PC-9 (cell line): ENCODE data around the gene ARL10. TPM values are rescaled to one million over a fixed set of nuclear protein-coding genes. Genes with fewer than 3 reads are reported as not detected.

Experiments used
- BruUV-seq: library from RNA; stranded (reverse); fragments of 400-500 nt; replicated peaks from 2 replicates; lab custom pipeline; 2021; lab: Mats Ljungman, UMichigan
- CTCF ChIA-PET: fragments of 300-600 bp; sonication (Branson Sonifier 250); formaldehyde crosslinking; loops from one replicate; lab custom pipeline; 2022; ENCODE audit warnings: antibody characterized with exemption; lab: Charles Lee
- POLR2A ChIA-PET: fragments of 300-600 bp; sonication (Branson Sonifier 250); formaldehyde crosslinking; loops from one replicate; lab custom pipeline; 2022; ENCODE audit warnings: antibody characterized with exemption; ENCODE audit not compliant: unreplicated experiment; lab: Charles Lee
- DNase-seq, 2 experiments: peaks; one replicate each; pipeline versions ENCODE4 v3.0.0 to v3.0.0-alpha.2; 2015 to 2022; ENCODE audit warnings: mixed read lengths in 1 of 2
- H2AFZ ChIP-seq: fragments of 200-600 bp; sonication (generic); 2 replicates; pipeline ENCODE4 v1.8.1; 2017; ENCODE audit warnings: antibody characterized with exemption
- H3F3A ChIP-seq: fragments of 200-600 bp; sonication (generic); 2 replicates; pipeline ENCODE4 v1.8.1; 2017; ENCODE audit warnings: antibody characterized with exemption, mild to moderate bottlenecking, low read depth; ENCODE audit not compliant: insufficient read depth
- H3K27ac ChIP-seq: fragments of 200-600 bp; sonication (generic); 2 replicates; pipeline ENCODE4 v1.6.1; 2016; ENCODE audit warnings: mixed run types
- H3K27me3 ChIP-seq: fragments of 200-600 bp; sonication (generic); 2 replicates; pipeline ENCODE4 v1.6.1; 2016; ENCODE audit warnings: low read depth, mixed run types; ENCODE audit not compliant: insufficient read depth
- H3K36me3 ChIP-seq: fragments of 200-600 bp; sonication (generic); 2 replicates; pipeline ENCODE4 v1.6.1; 2016; ENCODE audit warnings: low read depth, mixed run types
- H3K4me1 ChIP-seq: fragments of 200-600 bp; sonication (generic); replicated peaks from 2 replicates; pipeline ENCODE4 v1.6.1; 2016; ENCODE audit warnings: mixed run types; ENCODE audit not compliant: insufficient read depth
- H3K4me2 ChIP-seq: fragments of 200-600 bp; sonication (generic); 2 replicates; pipeline ENCODE4 v1.6.1; 2017; ENCODE audit warnings: mixed run types
- H3K4me3 ChIP-seq: fragments of 200-600 bp; sonication (generic); 2 replicates; pipeline ENCODE4 v1.6.1; 2016; ENCODE audit warnings: mixed run types
- H3K79me2 ChIP-seq: fragments of 200-600 bp; sonication (generic); 2 replicates; pipeline ENCODE4 v1.6.1; 2017; ENCODE audit warnings: low read depth, mixed run types
- H3K9me2 ChIP-seq: fragments of 200-600 bp; sonication (generic); 2 replicates; pipeline ENCODE4 v1.8.1; 2017; ENCODE audit warnings: mild to moderate bottlenecking; ENCODE audit not compliant: insufficient read depth
- H3K9me3 ChIP-seq: fragments of 200-600 bp; sonication (generic); 2 replicates; pipeline ENCODE4 v1.8.1; 2016; ENCODE audit warnings: low read depth; ENCODE audit not compliant: insufficient read depth
- H4K20me1 ChIP-seq: fragments of 200-600 bp; sonication (generic); 2 replicates; pipeline ENCODE4 v1.8.1; 2017; ENCODE audit not compliant: insufficient read depth
- CTCF ChIP-seq: fragments of 200-600 bp; sonication (generic); conservative IDR thresholded peaks from 2 replicates; pipeline ENCODE4 v1.6.1; 2017; ENCODE audit warnings: mixed run types, antibody characterized with exemption, mild to moderate bottlenecking, moderate library complexity
- EZH2 ChIP-seq: fragments of 200-600 bp; sonication (generic); IDR thresholded peaks from 2 replicates; pipeline ENCODE4 v1.8.0; 2017; ENCODE audit warnings: antibody characterized with exemption, low read depth
- intact Hi-C: fragments of 100-400 bp; cut with micrococcal nuclease; formaldehyde crosslinking; loops from one replicate; pipeline ENCODE4 v1.10.0; 2022; ENCODE audit not compliant: unreplicated experiment
- total RNA-seq: library from RNA; stranded (reverse); gene quantifications from 2 replicates; pipeline ENCODE4 v1.2.3, GENCODE V29; 2021

Gene ARL10
- total RNA-seq, 1 experiment from 2014 or later = 0.85 TPM

DNA sequence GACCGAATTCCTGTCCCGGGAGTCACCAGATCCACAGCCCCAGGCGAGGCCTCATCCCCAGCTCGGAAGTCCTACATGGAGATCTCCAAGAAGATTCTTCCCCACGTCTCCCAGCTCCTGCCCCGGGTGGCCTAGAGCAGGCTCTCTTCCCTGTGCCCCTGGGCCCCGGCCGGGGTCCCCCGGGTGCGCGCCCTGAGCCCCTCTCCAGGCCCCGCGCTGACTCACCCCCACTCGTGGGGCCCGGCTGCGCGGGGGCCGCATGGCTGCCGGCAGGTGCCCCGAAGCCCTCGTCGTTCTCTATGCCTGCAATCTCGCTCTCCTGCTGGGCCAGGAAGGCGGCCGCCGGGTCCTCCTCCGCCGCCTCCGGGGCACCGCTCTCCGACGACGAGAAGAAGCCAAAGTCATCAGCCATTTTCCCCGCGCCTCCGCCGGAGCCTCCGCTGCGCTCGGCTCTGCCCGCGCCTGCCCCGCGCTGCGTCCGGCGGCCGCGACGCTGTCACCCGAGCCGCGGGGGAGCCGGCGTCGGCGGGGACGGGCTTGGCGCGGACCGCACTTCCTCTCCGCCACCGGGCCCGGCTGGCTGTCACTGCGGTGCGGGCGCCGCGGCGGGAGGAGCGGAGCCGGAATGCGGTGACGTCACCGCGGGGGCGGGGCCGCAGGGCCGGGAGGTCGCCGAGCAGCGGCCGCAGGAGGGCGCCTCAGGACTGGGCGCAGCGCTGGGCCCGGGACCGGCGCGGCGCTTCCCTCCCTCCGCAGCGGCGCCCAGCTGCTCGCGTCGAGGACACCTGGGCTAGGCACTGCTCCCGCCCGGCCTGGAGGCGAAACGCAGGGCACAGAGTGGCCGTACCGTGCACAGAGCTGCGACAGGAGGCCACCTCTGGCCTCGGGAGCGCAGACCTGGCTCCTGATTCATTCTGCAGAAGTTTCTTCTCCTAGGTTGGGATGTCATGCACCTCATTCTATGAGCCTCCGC, 51.0 kb downstream of the ARL10 start, which contains the start of gene CLTB:
TSS of gene CLTB (minus strand) at position 588 of the 973 bp plus-strand sequence. CDS start at position 412, 176 bp downstream.
- Histone ChIP-seq H4K20me1 (peaks cover 26% of the 10 kb centered on the region), H3K27ac (peak within 1 kb of the TSS; percentile 94), H3K36me3 (no peaks in the 10 kb centered on the region), H3K4me1 (peaks cover 81% of the 10 kb centered on the region), H3K9me3 (peaks cover 14% of the 10 kb centered on the region; the same call in 1 of the 2 replicates), H3F3A (peaks cover 68% of the 10 kb centered on the region), H3K79me2 (peaks cover 41% of the 10 kb centered on the region), H3K4me3 (peak within 1 kb of the TSS; percentile 98), H3K4me2 (peak within 1 kb of the TSS; percentile 93), H3K9me2 (no peaks in the 10 kb centered on the region), H2AFZ (peak within 1 kb of the TSS; percentile 72), H3K27me3 (no peaks in the 10 kb centered on the region)
- peak; percentile 29; the same call in 1 of the 2 replicates for TF ChIP-seq CTCF
- TF ChIP-seq EZH2 = no peak
- BruUV-seq = no TSS peak
- ChIA-PET CTCF (interaction anchor here (0.6 to 1.0 kb wide), 10 partner anchors 22 to 888 kb away, joined by 3 to 7 read pairs (median 4); partner anchors contain the start of gene RNF44), POLR2A (interaction anchor here (0.5 to 1.0 kb wide), 6 partner anchors 31 to 405 kb away, joined by 3 to 5 read pairs (median 4); partner anchors contain the start of genes FAF2 and RNF44)
- intact Hi-C loops = loop anchor here (1.0 to 5.0 kb wide), 5 partner anchors 32 to 406 kb away; partner anchors contain the start of genes FAF2 and RNF44
- peak; percentile 85 to 87 for DNase-seq

GRCh38 chr5:176416965-176417364, 51.7 kb downstream of the ARL10 start:
- intact Hi-C loops = loop anchor here (1.0 to 5.0 kb wide), 5 partner anchors 31 to 405 kb away; partner anchors contain the start of genes FAF2 and RNF44
- TF ChIP-seq CTCF = no peak
- H3K4me1 ChIP-seq = peaks cover 76% of the 10 kb centered on the region
- TSS peak; percentile 45 for BruUV-seq
- H3F3A ChIP-seq = peaks cover 62% of the 10 kb centered on the region
- H2AFZ ChIP-seq = no peak overlapping the region; the same call in 1 of the 2 replicates
- peak overlapping the region; percentile 94 for H3K27ac ChIP-seq
- peaks cover 41% of the 10 kb centered on the region for H3K79me2 ChIP-seq
- H3K9me2 ChIP-seq = no peaks in the 10 kb centered on the region
- H3K9me3 ChIP-seq = peaks cover 20% of the 10 kb centered on the region
- no peak overlapping the region for H3K4me3 ChIP-seq
- peaks cover 23% of the 10 kb centered on the region; the same call in 1 of the 2 replicates for H4K20me1 ChIP-seq
- H3K36me3 ChIP-seq = no peaks in the 10 kb centered on the region
- CTCF ChIA-PET = interaction anchor here (0.6 to 1.0 kb wide), 7 partner anchors 22 to 888 kb away, joined by 4 to 7 read pairs (median 6); no protein-coding TSS in a partner anchor
- H3K4me2 ChIP-seq = peak overlapping the region; percentile 40
- no peak for DNase-seq
- H3K27me3 ChIP-seq = no peaks in the 10 kb centered on the region
- POLR2A ChIA-PET = interaction anchor here (0.6 to 1.0 kb wide), 2 partner anchors 26 to 31 kb away, joined by 3 to 13 read pairs; partner anchors contain the start of gene FAF2

GRCh38 chr5:176418251-176418650, 53.0 kb downstream of the ARL10 start:
- H3K27ac ChIP-seq = peak overlapping the region; percentile 94
- H3K4me2 ChIP-seq = peak overlapping the region; percentile 63
- no peak overlapping the region for H2AFZ ChIP-seq
- peaks cover 51% of the 10 kb centered on the region for H3F3A ChIP-seq
- H3K9me2 ChIP-seq = no peaks in the 10 kb centered on the region
- no peaks in the 10 kb centered on the region for H3K27me3 ChIP-seq
- intact Hi-C loops = loop anchor here (5.0 kb wide), 2 partner anchors 79 to 404 kb away; no protein-coding TSS in a partner anchor
- peaks cover 23% of the 10 kb centered on the region for H3K9me3 ChIP-seq
- CTCF ChIA-PET = interaction anchor here (0.7 to 1.5 kb wide), 4 partner anchors 13 to 125 kb away, joined by 4 to 7 read pairs (median 6); no protein-coding TSS in a partner anchor
- H3K79me2 ChIP-seq = peaks cover 29% of the 10 kb centered on the region
- POLR2A ChIA-PET = interaction anchor here (0.6 to 1.2 kb wide), 6 partner anchors 21 to 335 kb away, joined by 3 to 16 read pairs (median 4); partner anchors contain the start of gene KIAA1191
- H4K20me1 ChIP-seq = peaks cover 19% of the 10 kb centered on the region; the same call in 1 of the 2 replicates
- BruUV-seq = no TSS peak
- peaks cover 65% of the 10 kb centered on the region for H3K4me1 ChIP-seq
- TF ChIP-seq EZH2 (no peak), CTCF (no peak)
- DNase-seq = peak; percentile 72 to 98
- no peak overlapping the region; the same call in 1 of the 2 replicates for H3K4me3 ChIP-seq
- no peaks in the 10 kb centered on the region for H3K36me3 ChIP-seq
